ENCODE data around the gene NIPSNAP2.
"Not testable (repeated sequence)": the region's sequence is repeated elsewhere in the genome, so short reads cannot be mapped to it uniquely, and the experiment has no call there.

The NIPSNAP2 gene

GRCh38 chr7:55964261-55965099 is at the start of gene NIPSNAP2:
Gene NIPSNAP2 (plus strand): TSS chr7:55964585. CDS start chr7:55964610, 25 bp downstream.
- peak; percentile 56 for DNase-seq

DNA sequence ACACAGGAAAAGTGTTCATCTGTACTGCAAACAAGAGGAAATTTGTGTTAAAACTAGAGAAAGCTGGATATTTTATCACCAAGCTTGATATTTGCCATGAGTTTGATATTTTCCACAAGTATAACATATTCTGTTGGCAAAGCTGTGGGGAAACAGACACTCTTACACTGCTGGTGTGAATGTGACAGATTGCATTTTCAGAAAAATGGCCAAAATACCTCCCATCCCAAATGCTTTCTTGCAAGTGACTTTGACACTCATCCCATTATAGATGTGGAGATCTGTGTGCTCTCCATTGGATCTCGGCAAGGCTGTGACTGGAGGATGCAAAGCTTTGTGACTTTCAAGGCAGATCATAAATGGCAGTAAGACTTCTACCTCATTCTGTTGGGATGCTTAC is 46.6 kb upstream of the NIPSNAP2 start:
- DNase-seq = no peak

DNA sequence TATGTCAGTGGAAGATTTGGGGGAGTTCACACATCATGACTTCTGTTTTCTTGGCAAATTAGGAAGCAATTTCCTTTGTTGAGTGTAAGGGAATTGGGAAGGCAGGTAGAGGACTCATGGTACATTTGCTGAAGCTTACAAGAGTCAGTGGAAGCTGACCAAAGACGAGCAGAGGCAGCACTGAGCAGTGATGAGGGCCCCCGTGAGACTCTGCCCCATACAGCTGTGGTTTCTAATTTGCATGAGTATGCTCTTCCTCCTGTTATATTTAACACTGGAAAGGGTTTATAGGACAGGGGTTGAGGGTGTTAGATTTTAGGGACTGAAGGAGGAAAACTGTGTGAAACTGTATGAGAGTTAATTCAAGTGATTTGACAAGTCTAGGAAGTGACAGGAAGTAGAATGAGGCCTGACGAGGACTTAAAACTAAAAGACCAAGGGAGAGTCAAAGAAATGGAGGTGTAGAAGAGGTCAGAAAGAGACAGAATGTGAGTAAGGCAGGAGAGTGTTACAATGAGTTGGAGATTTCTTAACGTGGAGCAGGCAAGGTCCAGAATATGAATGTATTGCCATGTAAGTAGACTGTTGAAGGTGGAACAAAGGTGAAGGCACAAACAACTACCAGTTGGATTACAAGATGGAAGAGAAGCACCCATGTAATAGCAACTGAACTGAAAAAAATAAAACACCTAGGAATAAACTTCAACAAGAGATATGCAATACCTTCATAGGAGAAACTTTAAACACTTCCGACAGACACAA is 36.2 kb upstream of the NIPSNAP2 start:
- no peak for DNase-seq

DNA sequence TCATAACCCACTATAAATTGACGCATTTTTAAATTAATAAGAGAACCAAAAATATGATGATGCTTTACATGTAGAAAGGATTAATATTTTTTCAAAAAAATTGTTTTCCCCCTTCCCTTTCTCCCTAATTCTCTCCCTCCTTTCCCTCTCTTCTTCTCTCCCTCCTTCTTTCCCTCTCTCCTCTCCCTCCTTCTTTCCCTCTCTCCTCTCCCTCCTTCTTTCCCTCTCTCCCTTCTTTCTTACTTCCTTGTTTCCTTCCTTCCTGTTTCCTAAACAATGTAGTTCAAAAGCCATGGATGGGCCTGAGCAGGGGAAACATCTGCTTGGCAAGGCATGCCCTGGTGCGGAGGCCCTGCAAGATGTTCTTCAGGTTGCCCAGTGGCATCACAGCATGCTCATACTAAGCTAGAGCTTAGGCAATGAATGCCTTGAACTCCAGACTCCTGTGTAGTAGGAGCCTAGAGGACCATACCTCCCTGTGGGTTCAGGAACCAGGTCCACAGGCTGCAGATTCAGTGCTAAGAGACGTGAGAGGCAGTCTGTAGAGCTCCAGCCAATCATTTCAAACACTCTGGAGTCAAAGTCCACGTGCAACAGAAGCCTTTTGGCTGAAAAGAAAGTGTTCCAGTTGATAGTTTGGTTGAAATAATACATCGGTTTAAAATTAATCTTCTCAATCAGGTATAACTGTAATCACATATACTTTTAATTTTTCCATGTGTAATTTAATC is 32.8 kb upstream of the NIPSNAP2 start:
- DNase-seq = no peak

GRCh38 chr7:55939514-55940123 is 24.8 kb upstream of the NIPSNAP2 start:
- no peak for DNase-seq

GRCh38 chr7:55946545-55946944 is 17.8 kb upstream of the NIPSNAP2 start:
- DNase-seq = no peak

- peak; percentile 80 for DNase-seq
These were observed 12.6 kb upstream of the NIPSNAP2 start, which contains the start of gene MRPS17 for GRCh38 chr7:55951637-55952351. Gene MRPS17 (plus strand): TSS chr7:55951877. CDS start chr7:55953196, 1,319 bp downstream.

GRCh38 chr7:55952352-55952671 is 12.1 kb upstream of the NIPSNAP2 start:
- DNase-seq = not testable (repeated sequence)

DNA sequence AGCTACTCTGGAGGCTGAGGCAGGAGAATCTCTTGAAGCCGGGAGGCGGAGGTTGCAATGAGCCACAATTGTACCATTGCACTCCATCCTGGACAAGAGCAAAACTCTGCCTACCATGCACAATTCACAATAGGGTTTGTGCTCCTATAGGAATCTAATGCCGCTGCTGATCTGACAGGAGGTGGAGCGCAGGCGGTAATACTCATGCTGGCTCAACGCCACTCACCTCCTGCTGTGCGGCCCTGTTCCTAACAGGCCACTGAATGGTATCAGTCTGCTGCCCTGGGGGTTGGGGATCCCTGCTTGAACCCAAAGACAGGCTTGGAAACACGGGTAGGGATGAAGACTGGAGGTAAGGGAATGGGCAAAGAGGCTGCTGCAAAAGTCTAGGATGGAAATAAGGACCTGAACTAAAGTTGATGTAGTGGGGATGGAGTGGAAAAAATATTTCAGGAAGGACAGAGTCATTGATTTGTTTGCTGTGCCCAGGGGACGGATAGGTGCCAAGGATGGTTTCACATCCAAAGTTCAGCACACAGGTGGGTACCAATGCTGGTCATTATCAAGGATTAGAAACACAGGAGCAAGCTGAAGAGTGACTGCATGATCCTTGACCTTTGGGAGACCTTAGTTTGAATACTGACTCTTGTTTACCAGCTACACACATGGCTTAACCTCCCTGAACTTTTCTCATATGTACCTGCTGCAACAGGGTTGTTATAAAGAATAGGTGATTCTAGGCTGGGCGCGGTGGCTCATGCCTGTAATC is 10.5 kb upstream of the NIPSNAP2 start:
- DNase-seq = no peak

DNA sequence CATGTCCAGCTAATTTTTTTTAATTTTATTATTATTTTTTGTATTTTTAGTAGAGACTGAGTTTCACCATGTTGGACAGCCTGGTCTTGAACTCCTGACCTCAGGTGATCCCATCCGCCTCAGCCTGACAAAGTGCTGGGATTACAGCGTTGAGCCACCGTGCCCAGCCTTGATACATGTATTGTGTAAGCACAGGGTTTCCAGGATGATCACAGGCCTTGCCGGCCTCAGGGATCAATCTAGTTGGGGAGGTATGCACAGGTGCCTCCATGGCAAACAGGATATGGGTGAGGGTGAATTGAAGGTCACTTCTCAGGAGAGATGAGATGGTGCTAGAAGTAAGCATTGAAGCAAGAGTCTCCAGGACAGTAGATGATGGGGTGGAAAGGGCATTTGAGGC is 7.2 kb upstream of the NIPSNAP2 start:
- no peak for DNase-seq

DNA sequence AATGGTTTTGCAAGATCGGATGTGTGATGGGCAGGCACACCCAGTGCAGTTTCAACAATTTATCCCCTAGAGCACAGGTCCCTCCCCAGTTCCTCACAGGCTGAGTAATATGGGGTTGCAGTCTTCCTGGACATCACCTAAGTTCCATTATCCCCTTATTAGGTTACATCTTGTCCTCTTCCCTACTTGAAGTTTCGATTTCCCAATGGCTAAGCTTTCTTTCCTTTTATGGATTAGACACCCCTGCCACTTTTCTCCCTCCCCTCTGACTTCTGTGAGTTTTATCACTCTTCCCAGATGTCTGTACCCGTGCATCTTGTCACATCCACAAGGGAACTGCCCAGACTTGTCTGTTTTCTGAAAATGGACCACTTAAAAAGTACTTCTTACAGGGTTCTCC is 2.4 kb upstream of the NIPSNAP2 start:
- peak; percentile 30 for DNase-seq

DNA sequence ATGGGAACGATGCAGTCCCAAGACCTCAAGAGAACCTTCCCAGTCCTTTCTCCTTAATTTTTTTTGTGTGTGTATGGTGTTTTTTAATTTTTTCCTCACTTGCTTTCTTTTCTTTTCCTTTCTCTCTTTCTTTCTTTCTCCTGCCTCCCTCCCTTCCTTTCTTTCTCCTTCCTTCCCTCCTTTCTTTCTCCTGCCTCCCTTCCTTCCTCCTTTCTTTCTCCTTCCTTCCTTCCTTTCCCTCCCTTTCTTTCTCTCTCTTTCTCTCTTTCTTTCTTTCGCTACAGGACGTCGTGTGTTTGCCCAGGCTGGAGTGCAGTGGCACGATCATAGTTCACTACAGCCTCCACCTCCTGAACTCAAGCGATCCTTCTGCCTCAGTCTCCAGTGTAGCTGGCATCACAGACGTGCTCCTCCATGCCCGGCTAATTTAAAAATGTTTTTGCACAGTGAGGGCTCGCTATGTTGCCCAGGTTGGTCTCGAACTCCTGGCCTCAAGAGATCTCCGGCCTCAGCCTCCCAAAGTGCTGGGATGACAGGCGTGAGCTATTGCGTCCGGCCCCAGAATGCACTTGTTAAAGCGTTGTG is 709 bp upstream of the NIPSNAP2 start:
- DNase-seq = no peak

DNA sequence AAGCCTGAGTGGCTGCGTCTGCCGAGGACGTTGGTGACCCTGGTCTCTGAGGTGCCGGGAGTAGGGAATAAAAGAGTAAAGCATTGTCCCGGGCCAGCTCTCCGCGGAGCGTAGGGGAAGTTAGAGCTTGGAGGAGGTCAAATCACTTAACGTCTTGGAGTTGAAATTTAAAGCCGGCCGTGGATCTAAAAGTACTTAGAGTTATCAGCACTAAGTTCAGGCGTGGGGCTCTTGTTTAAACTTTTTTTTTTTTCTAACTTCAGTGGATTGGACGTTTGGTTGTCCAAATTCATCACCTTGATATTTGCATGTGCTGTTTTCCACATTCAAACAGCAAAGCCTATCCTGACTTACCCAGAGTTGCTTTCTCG is 700 bp downstream of the NIPSNAP2 start:
- no peak for DNase-seq

- DNase-seq = peak; percentile 84
These were observed 1.5 kb downstream of the NIPSNAP2 start for GRCh38 chr7:55965805-55966421.

- peak; percentile 2 for DNase-seq
These were observed 2.5 kb downstream of the NIPSNAP2 start for GRCh38 chr7:55966851-55967250.

- no peak for DNase-seq
These were observed 5.0 kb downstream of the NIPSNAP2 start for GRCh38 chr7:55969391-55969790.

- DNase-seq = no peak
These were observed 6.2 kb downstream of the NIPSNAP2 start for GRCh38 chr7:55970561-55970960.

GRCh38 chr7:55970978-55971377 is 6.6 kb downstream of the NIPSNAP2 start:
- no peak for DNase-seq

GRCh38 chr7:55973747-55974250 is 9.4 kb downstream of the NIPSNAP2 start:
- no peak for DNase-seq

DNA sequence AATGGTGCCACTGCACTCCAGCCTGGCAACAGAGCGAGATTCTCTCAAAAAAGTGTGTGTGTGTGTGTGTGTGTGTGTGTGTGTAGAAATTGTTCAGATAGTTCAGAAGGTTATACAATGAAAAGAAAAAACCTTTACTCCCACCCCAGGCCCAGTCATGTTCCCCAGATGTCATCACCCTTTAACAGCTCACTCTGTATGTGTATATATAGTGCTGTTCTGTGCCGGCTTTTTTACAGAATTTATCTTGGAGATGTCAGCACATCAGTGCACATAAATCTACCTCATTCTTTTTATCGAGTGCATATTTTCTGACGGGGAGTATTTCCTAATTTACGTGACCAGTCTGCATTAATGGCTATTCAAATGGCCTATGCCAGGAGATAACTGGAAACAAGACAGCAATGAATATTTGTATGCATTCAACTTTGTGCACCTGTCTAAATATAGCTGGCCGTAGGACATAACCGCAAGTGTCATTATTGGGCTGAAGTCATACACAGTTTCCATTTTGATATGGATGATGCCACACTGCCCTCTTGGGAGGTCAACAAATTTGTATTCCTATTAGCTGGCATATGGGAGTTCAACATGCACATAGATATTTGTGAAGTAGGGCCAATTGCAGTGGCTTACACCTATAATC is 11.7 kb downstream of the NIPSNAP2 start:
- DNase-seq = peak; percentile 15

Data from fibroblast of skin of right quadriceps (primary cell).